Islet of Langerhans (tissue), 1 donor: ENCODE data around the gene VSIR.

Experiments used
- FAIRE-seq: peaks from one replicate; lab custom pipeline; 2011; peaks lifted over from hg19 to GRCh38; lab: Jason Lieb, UNC

Gene VSIR

DNA sequence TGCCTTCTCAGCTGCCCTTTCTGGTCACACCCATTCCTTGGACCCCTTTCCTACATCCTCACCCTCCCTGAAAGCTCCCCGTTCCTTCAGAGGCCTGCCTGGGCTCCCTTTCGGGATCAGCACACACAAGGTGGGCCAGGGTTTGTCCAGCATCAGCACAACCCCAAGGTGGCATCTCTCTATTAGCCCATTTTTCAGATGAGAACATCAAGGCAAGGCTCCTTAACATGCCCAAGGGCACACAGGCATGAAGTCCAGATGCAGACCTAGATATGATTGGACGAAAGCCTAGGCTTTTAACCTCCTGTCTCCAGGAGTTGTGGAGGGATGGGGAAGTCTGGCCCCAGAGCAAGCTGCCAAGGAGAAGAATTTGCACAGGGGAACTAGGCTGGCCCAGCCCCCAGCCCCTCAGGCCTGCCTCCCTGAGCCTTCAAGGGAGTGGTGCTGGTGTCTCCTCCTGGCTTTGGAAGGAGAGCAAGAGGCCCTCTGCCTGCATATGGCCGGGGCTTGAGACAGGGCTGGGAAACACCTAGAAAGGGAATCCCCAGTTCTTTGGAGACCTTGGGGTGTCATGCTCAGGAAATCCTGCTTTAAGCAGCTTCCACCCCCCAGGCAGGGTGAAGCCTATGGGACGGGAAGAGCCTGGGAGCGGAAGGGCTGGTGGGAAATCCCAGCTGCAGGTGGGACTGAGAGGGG is 9.0 kb upstream of the VSIR start:
- FAIRE-seq: no peak

DNA sequence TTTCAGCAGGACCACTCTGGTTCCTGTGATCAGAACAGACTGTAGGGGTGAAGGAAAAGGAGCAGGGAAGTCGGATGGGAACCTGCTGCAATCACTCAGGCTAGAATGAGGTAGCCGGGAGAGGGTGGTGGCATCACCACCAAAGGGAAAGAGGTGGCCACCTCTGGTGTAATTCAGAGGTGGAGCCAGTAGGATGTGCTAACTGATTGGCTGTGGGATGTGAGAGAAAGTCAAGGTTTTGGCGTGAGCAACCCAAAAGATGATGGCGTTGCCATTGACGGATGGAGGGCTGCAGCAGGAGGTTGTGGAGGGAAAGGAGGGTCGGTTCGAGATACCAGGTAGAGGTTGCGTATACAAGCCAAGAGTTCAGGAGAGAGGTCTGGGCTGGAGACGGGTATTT is 7.4 kb upstream of the VSIR start:
- FAIRE-seq: no peak

DNA sequence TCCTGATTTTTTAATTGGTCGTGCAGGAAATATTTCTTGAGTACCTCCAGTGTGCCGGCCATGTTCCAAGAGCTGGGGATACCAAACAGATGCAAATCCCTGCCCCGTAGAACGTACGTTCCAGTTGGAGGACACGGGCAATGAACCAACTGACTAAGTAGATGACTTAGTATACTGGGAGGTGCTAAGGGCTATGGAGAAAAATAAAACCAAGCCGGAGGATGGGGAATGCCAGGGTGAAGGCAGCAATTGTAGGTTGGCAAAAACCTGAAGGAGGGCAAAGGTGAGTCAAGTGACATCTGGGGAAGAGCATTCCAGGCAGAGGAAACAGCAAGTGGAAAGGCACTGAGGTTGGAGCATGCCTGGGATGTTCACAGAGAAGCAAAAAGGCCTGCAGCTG is 6.8 kb upstream of the VSIR start:
- no peak for FAIRE-seq

DNA sequence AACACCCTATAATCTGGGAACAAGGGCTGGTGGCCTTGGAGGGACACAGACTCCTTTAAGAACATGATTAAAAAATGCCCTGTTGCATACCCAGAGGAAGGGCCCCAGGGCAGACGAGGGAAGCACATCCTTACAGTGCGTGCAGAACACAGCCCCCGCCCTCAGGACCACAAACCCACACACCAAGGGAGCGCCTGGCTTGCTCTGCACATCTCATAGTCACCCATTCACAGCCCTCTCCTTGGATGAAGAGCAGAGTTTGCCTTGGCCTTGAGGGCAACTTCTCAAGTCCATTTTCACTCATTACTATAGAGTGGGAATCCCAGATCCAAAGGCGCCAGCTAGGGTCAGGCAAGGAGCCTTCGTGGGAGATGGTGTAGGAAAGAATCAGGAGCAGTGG is 6.3 kb upstream of the VSIR start:
- no peak for FAIRE-seq

DNA sequence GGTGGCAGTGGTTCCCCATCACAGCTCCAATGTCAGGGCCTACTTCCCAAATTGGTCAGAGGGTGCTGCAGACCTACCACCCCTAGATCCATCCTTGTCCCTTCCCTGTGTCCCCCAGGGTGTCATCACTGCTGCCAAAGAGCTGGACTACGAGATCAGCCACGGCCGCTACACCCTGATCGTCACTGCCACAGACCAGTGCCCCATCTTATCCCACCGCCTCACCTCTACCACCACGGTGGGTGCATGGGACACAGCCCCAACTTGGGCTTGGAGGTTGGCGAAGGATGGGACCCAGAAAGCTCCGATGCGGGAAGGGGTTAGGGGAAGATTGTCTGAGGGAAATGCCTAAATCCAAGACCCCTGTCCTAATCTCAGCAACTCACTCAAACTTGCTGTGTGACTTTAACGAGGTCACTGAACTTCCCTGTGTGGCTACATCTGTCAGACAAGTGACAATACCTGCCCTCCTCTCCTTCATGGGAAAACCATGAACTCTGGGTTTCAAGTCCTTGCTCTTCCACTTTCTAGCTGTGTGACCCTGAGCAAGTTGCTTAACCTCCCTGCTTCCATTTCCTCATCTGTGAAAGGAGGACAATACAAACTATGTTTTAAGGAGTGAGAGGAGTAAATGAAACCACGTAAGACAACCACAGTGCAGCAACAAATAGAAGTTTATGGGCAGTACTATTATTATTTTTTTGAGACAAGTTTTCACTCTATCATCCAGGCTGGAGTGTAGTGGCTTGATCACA is 4.9 kb upstream of the VSIR start:
- FAIRE-seq: no peak

DNA sequence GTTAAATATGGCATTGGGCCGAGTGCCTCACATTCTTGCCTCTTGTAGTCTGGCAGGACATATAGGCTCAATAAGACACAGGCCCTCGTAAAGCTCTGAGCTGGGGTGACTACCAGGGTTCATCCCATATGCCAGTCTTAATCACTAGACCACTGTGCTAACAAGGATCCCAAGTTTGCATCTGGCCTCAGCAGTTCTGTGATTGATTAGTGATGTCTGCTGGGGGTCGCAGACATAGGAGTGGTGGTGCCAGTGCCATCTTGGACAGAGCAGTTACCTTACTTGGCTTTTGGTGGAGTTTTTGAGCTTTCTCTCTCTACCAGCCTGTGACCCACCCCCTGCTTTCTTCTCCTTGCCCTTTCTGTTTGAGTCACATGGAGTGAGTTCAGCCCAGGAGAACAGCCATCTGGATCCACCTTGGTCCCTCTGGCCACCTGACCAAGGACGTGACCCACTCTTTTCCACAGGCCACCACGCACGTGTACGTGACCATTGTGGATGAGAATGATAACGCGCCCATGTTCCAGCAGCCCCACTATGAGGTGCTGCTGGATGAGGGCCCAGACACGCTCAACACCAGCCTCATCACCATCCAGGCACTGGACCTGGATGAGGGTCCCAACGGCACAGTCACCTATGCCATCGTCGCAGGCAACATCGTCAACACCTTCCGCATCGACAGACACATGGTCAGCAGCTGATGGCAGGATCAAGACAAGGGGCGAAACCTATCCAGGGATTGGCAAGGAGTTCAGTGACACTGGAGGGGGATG is 4.1 kb upstream of the VSIR start:
- no peak for FAIRE-seq

DNA sequence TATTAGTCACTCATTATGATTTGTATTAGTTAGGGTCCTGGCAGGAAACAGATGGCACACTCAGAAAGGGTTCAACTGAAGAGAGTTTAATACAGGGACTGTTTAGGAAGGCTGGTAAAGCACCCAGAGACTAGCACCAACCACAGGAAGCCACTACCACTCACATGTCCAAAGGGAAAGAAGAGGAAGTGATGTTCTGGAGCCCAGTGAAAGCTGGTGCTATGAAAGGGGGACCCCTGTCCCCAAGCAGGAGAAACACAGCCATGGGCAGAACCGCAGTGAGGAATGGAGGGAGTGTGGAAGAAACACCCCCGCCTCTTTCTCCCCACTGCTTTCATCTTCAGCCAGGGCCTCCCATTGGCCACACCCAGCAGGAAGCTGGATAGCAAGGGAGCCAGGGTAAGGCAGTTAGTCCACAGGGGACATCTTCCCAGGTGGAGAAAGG is 3.2 kb upstream of the VSIR start:
- FAIRE-seq: no peak

DNA sequence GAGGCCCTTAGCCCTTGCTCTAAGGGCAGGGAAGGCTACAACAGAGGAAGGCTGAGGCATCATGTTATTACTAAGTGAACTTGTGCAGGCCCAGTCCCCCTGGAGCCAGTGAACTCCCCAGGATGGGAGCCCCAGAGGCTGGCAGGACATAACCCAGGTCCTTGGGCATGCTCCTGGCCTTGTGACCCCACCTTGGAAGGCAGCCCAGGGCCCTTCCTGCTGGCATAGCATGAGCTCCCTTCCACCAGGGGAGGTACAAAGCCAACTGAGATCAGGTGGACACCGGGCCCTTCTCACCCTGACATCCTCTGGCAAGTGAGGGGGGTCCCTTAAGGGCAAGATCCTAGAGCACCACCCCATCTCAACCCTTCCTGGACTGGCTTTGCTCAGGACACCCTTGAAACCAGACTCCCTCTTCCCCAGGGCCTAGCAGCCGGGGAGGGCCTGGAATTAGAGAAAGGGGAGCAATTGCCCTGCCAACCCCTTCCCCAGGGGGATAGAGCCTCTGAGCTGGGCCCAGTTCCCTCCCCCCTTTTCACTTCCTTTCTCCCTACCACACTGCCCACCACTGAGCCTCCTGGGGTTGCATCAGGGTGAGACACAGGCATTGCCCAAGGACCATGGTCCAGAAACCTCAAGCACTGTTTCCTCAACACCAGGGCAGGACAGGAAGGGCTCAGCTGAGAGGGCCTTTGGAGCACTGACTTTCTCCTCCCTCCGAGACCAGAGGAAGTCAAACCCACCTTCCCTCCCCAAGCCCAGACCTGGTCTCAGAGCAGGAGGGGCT is 1.8 kb upstream of the VSIR start:
- FAIRE-seq: no peak

DNA sequence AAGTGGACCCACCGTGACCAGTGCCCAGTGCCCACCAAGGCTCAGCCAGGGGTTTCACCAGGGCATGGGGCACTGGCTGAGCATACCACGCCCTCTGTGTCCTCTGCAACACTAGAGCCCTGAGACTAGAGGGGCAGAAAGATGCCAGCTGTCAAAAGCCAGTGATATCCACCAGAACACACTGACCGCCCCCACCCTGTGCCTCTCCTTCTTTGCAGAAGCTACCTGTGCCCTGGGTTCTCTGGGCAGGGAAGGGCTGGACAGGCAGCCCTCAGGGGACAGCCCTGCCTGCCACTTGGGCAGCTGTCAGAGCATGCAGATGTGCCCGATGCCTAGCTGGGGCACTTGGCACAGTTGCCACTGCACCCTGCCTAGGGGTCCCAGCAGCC is 494 bp downstream of the VSIR start:
- FAIRE-seq: no peak

DNA sequence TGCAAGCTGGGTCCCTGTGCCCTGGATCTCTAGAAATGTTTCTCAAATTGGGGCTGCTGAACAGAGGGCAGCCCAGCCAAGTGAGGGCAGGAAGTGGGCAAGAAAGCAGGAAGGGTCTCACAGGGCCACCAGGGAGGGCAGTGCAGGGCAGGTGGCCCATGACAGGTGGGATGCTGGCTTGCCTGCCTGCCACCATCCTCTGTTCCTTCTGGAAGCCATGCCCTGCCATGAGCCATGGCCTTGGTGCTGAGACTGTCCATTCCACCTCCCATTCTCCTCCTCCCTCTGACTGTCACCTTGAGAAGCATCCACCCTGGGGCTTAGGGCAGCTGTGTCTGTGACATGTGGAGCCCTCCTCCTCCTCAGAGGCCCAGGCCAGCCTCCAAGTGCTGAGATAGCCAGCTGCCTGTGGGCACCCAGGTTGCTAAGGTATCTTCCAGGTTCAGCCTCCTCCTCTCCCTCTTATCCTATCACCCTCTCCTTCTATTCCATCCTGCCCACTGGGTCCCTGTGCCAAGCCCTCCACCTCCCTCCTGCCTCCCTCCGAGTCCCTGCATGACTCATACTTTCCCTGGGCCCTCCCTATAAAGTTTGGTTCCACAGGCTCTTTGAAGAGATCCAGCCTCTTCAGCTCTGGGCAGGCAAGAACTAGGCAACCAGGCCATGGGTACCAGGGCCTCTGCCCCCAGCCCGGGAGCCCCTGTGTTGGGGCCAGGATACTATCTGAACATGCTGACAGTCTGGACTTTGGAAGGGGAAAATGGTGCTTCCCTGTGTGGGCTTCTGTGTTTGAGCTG is 1.3 kb downstream of the VSIR start:
- no peak for FAIRE-seq

DNA sequence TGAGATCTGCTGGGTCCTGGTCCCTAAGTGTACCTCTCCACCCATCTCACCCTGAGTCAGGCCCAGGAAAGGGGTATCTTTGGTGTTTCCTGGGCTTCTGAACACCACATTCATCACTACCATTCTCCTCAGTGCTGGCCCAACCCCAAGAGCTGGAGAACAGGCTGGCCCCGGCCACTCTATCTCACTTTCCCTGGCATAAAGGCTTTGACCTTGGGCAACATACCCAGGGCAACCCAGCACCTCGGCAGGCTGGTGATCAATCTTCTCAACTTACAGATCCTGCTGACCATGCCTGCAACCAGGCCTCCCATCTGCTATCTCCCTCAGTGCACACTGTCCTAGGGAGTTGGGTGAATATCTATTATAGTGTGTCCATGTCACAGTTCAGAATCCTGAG is 2.1 kb downstream of the VSIR start:
- FAIRE-seq: no peak

DNA sequence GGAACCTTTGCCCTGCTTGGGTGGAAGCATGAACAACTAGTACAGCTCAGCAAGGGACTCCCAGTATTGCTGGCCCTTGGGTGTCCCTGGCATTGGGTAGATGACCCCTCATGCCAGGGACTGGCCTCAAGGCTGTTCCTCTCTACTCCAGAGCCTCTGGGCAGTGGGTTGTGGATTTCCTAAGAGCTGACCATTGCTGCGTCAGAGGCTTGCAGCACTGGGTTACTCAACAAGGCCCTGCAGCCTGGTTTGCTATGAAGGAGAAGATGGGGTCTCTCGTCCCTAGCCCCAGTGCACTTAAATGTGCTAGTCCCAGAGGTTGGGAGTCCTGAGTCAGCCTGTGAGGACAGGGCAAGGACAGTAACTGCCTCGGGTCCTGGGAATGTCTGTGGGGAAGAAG is 2.5 kb downstream of the VSIR start:
- no peak for FAIRE-seq

DNA sequence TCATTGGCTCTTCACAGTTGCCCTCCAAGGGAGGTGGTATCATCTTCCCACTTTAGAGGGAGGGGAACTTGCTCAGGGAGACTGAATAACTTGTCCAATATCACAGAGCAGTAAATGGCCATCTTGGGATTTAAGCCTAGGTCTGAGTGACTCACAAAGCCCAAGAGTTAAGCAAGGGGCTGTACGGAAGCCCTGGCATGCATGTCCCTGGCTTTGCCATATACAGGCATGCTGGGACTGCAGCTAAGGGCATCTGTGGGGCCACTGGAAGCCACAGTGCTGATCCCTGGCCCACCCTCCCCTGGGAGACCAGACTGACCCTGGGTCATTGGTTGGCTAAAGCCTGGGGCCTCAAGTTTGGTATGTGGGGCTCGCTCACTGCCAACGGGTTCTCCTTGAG is 3.1 kb downstream of the VSIR start:
- no peak for FAIRE-seq

DNA sequence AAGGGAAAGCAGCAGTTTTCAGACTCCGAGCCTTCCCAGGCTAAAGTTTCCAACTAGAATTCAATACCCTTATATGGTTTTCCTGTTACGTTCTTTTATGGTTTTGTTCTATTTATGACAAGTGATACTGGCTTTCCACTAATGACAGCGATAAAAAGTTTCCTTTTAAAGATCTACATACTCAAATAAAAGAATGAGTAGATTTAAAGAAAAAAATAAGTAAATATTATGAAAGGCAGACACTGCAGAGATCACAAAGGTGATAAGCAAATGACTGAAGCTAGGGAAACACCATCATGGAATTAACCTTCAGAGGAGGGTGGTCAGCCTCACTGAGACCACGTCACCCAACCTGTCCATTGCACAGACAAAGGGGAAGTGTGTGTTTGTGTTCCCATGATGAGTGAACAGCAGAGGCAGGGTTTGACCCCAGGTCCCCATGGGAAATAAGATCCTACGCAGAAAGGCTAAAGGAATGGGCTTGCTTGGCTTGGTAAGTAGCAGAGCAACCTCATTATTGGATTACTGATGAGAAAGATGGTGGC is 4.0 kb downstream of the VSIR start:
- no peak for FAIRE-seq

DNA sequence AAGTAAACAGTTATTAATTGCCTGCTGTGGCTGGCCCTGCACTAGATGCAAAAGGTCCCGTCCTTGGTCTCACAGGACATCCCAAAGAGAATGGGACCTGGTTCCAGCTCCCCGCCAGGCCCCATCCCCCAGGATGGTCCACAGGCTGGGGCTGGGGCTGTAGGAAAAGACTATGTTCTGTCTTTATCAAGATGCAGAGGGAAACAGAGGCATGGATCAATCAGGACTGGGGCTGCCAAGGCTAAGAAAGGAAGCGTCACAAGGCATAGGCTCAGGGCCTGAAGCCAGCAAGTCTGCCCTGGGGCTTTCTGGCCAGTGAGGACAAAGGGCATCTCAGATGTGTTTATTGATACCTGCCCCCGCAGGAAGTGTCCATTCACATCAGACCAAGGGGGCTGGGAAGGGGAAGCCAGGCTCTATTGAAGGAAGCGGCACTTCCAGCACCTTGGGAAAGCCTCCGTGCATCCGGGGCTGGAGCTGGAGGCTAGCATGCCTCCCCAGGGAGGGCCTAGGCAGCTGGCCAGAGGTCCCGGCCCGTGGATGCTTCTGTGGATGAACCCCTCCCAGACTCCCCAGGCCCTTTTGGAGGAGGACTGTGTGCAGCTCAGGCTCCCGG is 5.8 kb downstream of the VSIR start:
- no peak for FAIRE-seq

DNA sequence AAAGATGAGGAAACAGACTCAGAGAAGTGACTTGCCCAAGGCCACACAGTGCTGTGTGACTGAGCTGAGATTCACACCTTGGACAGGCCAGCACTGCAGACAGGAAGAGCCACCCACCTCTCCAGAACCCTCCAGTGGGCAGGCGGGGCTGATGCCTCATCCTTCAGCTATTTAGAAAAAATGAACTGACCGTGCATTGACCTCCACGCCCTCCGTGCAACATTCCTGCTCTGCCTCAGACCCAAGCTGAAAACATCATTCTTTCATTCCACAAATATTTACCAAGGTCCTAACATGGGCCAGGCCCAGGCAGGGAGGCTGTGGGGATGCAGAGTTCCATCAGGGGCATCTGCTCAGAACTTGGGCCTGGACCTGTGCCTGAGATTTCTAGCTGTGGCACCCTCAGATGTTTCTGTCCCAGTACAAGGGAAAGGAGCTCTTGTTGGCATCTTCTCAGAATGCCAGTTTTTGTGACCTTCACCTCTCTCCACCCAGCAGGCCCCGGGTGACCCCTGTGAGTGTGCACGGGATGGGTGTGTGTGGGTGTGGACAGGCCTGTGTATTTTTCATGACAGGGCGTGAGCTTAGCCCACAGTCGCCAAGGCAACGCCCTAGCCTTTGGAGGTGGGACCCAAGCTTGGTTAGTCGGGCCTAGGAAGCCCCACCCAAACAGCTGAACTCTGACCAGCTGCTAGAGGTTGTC is 6.5 kb downstream of the VSIR start:
- FAIRE-seq: no peak

DNA sequence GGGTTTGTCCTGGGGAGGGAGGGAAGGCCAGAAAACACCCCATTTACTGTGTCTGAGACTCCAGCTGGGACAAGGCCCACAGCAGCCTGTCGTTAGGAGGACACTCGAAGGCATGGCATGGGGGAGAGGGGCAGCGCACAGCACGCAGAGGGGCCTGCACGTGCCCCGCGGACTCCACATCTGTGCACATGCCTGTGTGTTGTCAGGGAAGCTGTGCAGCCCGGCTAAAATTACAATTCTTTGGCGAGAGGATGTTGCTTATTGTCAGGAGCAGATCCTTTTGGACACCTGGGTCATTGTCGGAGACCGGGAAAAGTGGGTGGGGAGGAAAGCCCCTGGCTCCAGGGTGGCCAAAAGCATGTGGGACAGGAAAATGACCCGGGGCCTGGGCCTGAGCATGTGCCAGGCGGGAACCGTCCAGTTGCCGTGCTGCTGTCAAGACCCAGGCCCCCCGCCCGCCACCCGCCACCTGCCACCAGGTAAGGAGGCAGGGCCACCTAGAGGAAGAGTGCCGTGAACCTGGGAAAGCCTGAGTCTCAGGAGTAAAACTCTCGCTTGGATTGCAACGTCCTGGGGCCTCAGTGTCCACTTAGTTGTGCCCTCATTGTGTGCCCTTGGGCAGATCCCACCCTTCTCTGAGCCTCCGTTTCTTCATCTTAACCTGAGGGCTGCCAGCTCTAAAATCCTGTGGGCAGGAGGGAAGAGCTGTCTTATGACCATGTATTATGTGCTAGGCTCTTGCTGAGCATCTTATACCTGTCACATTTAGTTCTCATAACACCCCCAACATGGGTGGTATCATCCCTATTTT is 7.2 kb downstream of the VSIR start:
- FAIRE-seq: no peak

DNA sequence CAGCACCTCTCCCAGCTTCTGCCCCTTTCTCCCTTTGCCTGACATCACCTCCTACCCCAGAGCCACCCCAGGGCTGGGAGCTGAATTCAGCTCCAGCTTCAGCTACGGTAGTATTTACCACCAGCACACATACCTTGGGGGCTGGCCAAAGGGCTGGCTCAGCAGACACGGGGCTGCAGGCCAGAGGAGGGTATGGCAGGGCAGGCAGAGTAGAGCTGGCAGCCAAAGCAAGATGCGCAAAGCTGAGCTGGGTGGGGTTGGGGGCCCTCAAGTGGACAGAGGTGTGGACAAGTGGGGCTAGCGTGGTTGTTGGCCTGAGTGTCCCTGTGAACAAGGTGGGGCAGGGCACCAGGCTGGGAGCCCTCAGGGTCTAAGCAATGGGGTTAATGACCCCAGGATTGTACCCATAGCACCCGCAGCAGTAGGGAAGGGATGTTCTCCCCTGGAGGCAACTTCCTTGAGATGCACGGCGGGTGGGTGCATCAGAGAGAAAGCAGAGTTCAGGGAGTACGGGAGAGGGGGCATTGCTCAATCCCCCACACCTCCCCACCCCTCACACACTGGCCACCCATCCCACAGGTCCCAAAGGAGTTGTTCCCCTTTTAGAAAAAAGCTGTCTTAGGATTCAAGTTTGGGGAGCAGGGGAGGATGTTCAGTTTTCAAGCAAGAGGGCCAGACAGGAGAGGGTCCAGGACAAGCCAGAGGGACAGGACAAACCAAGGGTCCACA is 8.0 kb downstream of the VSIR start:
- FAIRE-seq: no peak
